Parathyroid adenoma (tissue), 2 donors: ENCODE results near the gene WFDC5.
"Not testable (repeated sequence)": the region's sequence is repeated elsewhere in the genome, so short reads cannot be mapped to it uniquely, and the experiment has no call there.

Experiments used
- H2AFZ ChIP-seq: fragments of 300-600 bp; sonication (generic); one replicate; pipeline ENCODE4 v1.7.0; 2017; ENCODE audit warnings: antibody characterized with exemption, mild to moderate bottlenecking
- H3K27ac ChIP-seq: fragments of 300-600 bp; sonication (generic); one replicate; pipeline ENCODE4 v1.7.0; 2017
- H3K27me3 ChIP-seq: fragments of 300-600 bp; sonication (generic); one replicate; pipeline ENCODE4 v1.7.0; 2017; ENCODE audit warnings: low read length; ENCODE audit not compliant: control insufficient read depth, insufficient read depth
- H3K36me3 ChIP-seq: fragments of 300-600 bp; sonication (generic); one replicate; pipeline ENCODE4 v1.7.0; 2017; ENCODE audit warnings: low read length; ENCODE audit not compliant: control insufficient read depth, insufficient read depth
- H3K4me1 ChIP-seq: fragments of 300-600 bp; sonication (generic); one replicate; pipeline ENCODE4 v1.7.0; 2017; ENCODE audit warnings: control low read depth
- H3K4me2 ChIP-seq: fragments of 300-600 bp; sonication (generic); one replicate; pipeline ENCODE4 v1.7.0; 2017; ENCODE audit warnings: low read length
- H3K4me3 ChIP-seq: fragments of 300-600 bp; sonication (generic); one replicate; pipeline ENCODE4 v1.7.0; 2017; ENCODE audit warnings: low read depth, low read length
- H3K79me2 ChIP-seq: fragments of 300-600 bp; sonication (generic); one replicate; pipeline ENCODE4 v1.7.0; 2017; ENCODE audit warnings: control low read depth
- H3K9ac ChIP-seq: fragments of 300-600 bp; sonication (generic); one replicate; pipeline ENCODE4 v1.7.0; 2017; ENCODE audit warnings: mild to moderate bottlenecking
- H3K9me3 ChIP-seq: fragments of 300-600 bp; sonication (generic); one replicate; pipeline ENCODE4 v1.7.0; 2017; ENCODE audit warnings: low read length; ENCODE audit not compliant: control insufficient read depth
- CTCF ChIP-seq: fragments of 300-600 bp; sonication (generic); IDR thresholded peaks from one replicate; pipeline ENCODE4 v1.7.0; 2017; ENCODE audit warnings: antibody characterized with exemption, mild to moderate bottlenecking
- donor health status: primary hyperparathyroidism.

The WFDC5 gene

GRCh38 chr20:45064812-45065211 is 50.2 kb downstream of the WFDC5 start:
- Histone ChIP-seq H3K4me3 (no peak overlapping the region), H3K36me3 (no peaks in the 10 kb centered on the region), H2AFZ (no peak overlapping the region), H3K79me2 (peaks cover 15% of the 10 kb centered on the region), H3K27ac (no peak overlapping the region), H3K27me3 (no peaks in the 10 kb centered on the region), H3K4me2 (no peak overlapping the region), H3K9me3 (no peaks in the 10 kb centered on the region), H3K9ac (no peak overlapping the region), H3K4me1 (peaks cover 2% of the 10 kb centered on the region)
- no peak for TF ChIP-seq CTCF

DNA sequence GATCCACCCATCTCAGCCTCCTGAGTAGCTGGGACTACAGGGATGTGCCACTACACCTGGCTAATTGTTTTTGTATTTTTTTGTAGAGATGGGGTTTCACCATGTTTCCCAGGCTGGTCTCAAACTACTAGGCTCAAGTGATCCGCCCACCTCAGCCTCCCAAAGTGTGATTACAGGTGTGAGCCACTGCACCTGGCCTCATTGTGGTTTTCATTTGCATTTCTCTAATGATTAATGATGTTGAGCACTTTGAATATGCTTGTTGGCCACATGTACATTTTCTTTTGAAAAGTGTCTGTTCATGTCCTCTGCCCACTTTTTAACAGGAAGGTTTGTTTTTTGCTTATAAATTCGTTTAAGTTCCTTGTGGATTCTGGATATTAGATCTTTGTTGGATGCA is 51.9 kb downstream of the WFDC5 start:
- H3K9me3 ChIP-seq, result not testable (repeated sequence)

DNA sequence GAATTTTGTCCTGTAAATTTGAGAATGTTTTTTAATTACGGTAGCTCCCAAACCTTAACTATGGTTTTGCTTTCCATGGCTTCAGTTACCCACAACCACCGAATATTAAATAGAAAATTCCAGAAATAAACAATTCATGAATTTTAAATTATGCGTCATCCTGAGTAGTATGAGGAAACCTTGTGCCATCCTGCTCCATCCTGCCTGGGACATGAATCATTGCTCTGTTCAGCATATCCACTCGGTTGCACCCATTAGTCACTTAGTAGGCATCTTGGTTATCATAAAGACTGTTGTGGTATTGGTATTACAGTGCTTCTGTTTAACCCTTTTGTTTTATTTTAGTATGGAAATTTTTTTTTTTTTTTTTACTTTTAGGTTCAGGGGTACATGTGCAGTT is 53.7 kb downstream of the WFDC5 start:
- Histone ChIP-seq H3K9ac (no peak overlapping the region), H3K27me3 (no peaks in the 10 kb centered on the region), H3K27ac (no peak overlapping the region), H2AFZ (no peak overlapping the region), H3K4me1 (no peaks in the 10 kb centered on the region), H3K79me2 (peaks cover under 1% of the 10 kb centered on the region), H3K4me3 (no peak overlapping the region), H3K9me3 (no peaks in the 10 kb centered on the region), H3K36me3 (no peaks in the 10 kb centered on the region), H3K4me2 (no peak overlapping the region)
- no peak for TF ChIP-seq CTCF

More for the DNA sequence above, 51.9 kb downstream of the WFDC5 start:
- peaks cover 12% of the 10 kb centered on the region for H3K79me2 ChIP-seq
- not testable (repeated sequence) for H3K4me3 ChIP-seq, H3K27ac ChIP-seq, H3K36me3 ChIP-seq, H3K27me3 ChIP-seq, H3K4me1 ChIP-seq, H3K4me2 ChIP-seq, H3K9ac ChIP-seq, H2AFZ ChIP-seq

DNA sequence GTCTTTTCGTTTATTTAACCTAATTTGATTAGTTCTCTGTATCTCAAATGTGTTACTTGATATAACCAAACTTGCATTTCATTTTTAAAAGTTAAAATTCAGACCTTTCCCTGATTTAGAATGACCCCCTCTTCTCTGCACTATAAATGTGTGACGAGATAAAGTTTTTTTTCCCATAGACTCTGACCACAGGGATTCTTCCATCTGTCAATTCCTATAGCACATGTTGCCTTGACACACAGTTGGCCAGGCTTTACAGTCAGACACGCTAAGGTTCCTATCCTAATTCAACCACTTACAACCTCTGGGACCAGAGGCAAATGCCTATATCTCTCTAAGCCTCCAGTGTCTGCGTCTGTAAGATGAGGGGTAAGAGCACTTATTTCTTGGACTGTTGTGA is 54.7 kb downstream of the WFDC5 start:
- H3K4me3 ChIP-seq, result no peak overlapping the region
- no peaks in the 10 kb centered on the region for H3K36me3 ChIP-seq
- H3K9me3 ChIP-seq, result no peaks in the 10 kb centered on the region
- H3K9ac ChIP-seq, result no peak overlapping the region
- no peaks in the 10 kb centered on the region for H3K79me2 ChIP-seq
- H2AFZ ChIP-seq, result no peak overlapping the region
- no peak overlapping the region for H3K27ac ChIP-seq
- no peaks in the 10 kb centered on the region for H3K27me3 ChIP-seq
- H3K4me1 ChIP-seq, result no peaks in the 10 kb centered on the region
- no peak overlapping the region for H3K4me2 ChIP-seq
- no peak for TF ChIP-seq CTCF
